NCI-H2227 (cell line): Measurements from ENCODE around the gene ATP5MC2.
A peak's percentile ranks its signal among the peaks of the same experiment; 100 is the strongest.
"Not testable (repeated sequence)": the region's sequence is repeated elsewhere in the genome, so short reads cannot be mapped to it uniquely, and the experiment has no call there.

Source experiments
- DNase-seq: peaks from one replicate; lab custom pipeline; 2025; ENCODE audit not compliant: unreplicated experiment; lab: John Stamatoyannopoulos, UW

ATP5MC2 gene

GRCh38 chr12:53695152-53696145 lies 19.6 kb upstream of the ATP5MC2 start:
- DNase-seq: peak; percentile 70

- peak; percentile 34 for DNase-seq
Observed at GRCh38 chr12:53694756-53695151, 18.9 kb upstream of the ATP5MC2 start.

- no peak for DNase-seq
Observed at GRCh38 chr12:53688134-53688533, 12.3 kb upstream of the ATP5MC2 start.

- no peak for DNase-seq
Observed at GRCh38 chr12:53686436-53686835, 10.6 kb upstream of the ATP5MC2 start.

- no peak for DNase-seq
Observed at GRCh38 chr12:53684654-53685220, 8.9 kb upstream of the ATP5MC2 start.

- no peak for DNase-seq
Observed at GRCh38 chr12:53683983-53684382, 8.1 kb upstream of the ATP5MC2 start.

GRCh38 chr12:53683494-53683893 lies 7.6 kb upstream of the ATP5MC2 start:
- no peak for DNase-seq

GRCh38 chr12:53680061-53680460 lies 4.2 kb upstream of the ATP5MC2 start:
- not testable (repeated sequence) for DNase-seq

- peak; percentile 15 for DNase-seq
Observed at GRCh38 chr12:53677800-53678148, 1.9 kb upstream of the ATP5MC2 start.

- DNase-seq: peak; percentile 44
Observed at GRCh38 chr12:53677016-53677799, 1.3 kb upstream of the ATP5MC2 start.

GRCh38 chr12:53676656-53677015 lies 753 bp upstream of the ATP5MC2 start:
- DNase-seq: peak; percentile 52

GRCh38 chr12:53674977-53675700 lies 744 bp downstream of the ATP5MC2 start:
- no peak for DNase-seq

- no peak for DNase-seq
Observed at GRCh38 chr12:53670971-53671370, 4.9 kb downstream of the ATP5MC2 start.

GRCh38 chr12:53670308-53670707 lies 5.6 kb downstream of the ATP5MC2 start:
- no peak for DNase-seq

GRCh38 chr12:53667080-53667479 lies 8.8 kb downstream of the ATP5MC2 start:
- DNase-seq: no peak

GRCh38 chr12:53664936-53665335 lies 10.9 kb downstream of the ATP5MC2 start:
- no peak for DNase-seq

- DNase-seq: no peak
Observed at GRCh38 chr12:53664191-53664590, 11.7 kb downstream of the ATP5MC2 start.

- DNase-seq: no peak
Observed at GRCh38 chr12:53660041-53660440, 15.8 kb downstream of the ATP5MC2 start.

- DNase-seq: no peak
Observed at GRCh38 chr12:53659571-53659981, 16.3 kb downstream of the ATP5MC2 start.

GRCh38 chr12:53659011-53659551 lies 16.8 kb downstream of the ATP5MC2 start:
- DNase-seq: no peak

GRCh38 chr12:53657041-53657440 lies 18.8 kb downstream of the ATP5MC2 start:
- no peak for DNase-seq
